ENCODE measurements around the gene GSE1.

GSE1 gene

GRCh38 chr16:85610446-85611193 lies 2.5 kb upstream of the GSE1 start:
- TF ChIP-seq CTCF (IDR thresholded peaks at IDR 0.05; ENCODE audit: low read depth, low read length, missing control alignments): peak; percentile 94
- H3K4me3 ChIP-seq (replicated peaks; ENCODE audit: low read depth, low read length): no peak overlapping the region
- peak; percentile 52 for DNase-seq (ENCODE audit: extremely low read depth, low read depth)

- no peak for TF ChIP-seq CTCF (IDR thresholded peaks at IDR 0.05; ENCODE audit: low read depth, low read length, missing control alignments)
- peak overlapping the region; percentile 48 for H3K4me3 ChIP-seq (replicated peaks; ENCODE audit: low read depth, low read length)
These were observed 2.0 kb upstream of the GSE1 start for GRCh38 chr16:85611194-85611443.

GRCh38 chr16:85611444-85612190 lies 1.5 kb upstream of the GSE1 start:
- TF ChIP-seq CTCF (IDR thresholded peaks at IDR 0.05; ENCODE audit: low read depth, low read length, missing control alignments): no peak
- H3K4me3 ChIP-seq (replicated peaks; ENCODE audit: low read depth, low read length): peak overlapping the region; percentile 48
- DNase-seq (ENCODE audit: extremely low read depth, low read depth): peak; percentile 32

More at GRCh38 chr16:85611194-85611443, 2.0 kb upstream of the GSE1 start:
- DNase-seq (ENCODE audit: extremely low read depth, low read depth): no peak

- peak overlapping the region; percentile 48 for H3K4me3 ChIP-seq (replicated peaks; ENCODE audit: low read depth, low read length)
- no peak for TF ChIP-seq CTCF (IDR thresholded peaks at IDR 0.05; ENCODE audit: low read depth, low read length, missing control alignments)
- peak; percentile 51 for DNase-seq (ENCODE audit: extremely low read depth, low read depth)
These were observed 826 bp upstream of the GSE1 start for GRCh38 chr16:85612191-85612800.

- H3K4me3 ChIP-seq (replicated peaks; ENCODE audit: low read depth, low read length): peak overlapping the region; percentile 48
- no peak for DNase-seq (ENCODE audit: extremely low read depth, low read depth)
These were observed 649 bp downstream of the GSE1 start for GRCh38 chr16:85613604-85614337.

More at GRCh38 chr16:85613604-85614337, 649 bp downstream of the GSE1 start:
- no peak for TF ChIP-seq CTCF (IDR thresholded peaks at IDR 0.05; ENCODE audit: low read depth, low read length, missing control alignments)

All from HFF-Myc (cell line).